Erythroblast (primary cell): ENCODE data around the gene NELFCD.
"Not testable (repeated sequence)": the region's sequence is repeated elsewhere in the genome, so short reads cannot be mapped to it uniquely, and the experiment has no call there.

Source experiments
- DNase-seq, 2 experiments: peaks; one replicate each; lab custom pipeline; 2025; lab: John Stamatoyannopoulos, UW
- GATA1 ChIP-seq: IDR thresholded peaks from 2 replicates; pipeline ENCODE4 v1.6.1; 2011; ENCODE audit warnings: low read depth, mild to moderate bottlenecking, control low read depth, low read length, moderate library complexity
- POLR2A ChIP-seq: IDR thresholded peaks from 2 replicates; pipeline ENCODE4 v1.6.1; 2011; ENCODE audit warnings: mild to moderate bottlenecking, low read length

The NELFCD gene

GRCh38 chr20:58980711-58981627, at the start of gene NELFCD:
Gene NELFCD (plus strand): TSS chr20:58981256. CDS start chr20:58981310, 54 bp downstream.
- TF ChIP-seq POLR2A (peak; percentile 48), GATA1 (no peak)
- peak; percentile 88 to 95 for DNase-seq

GRCh38 chr20:58932170-58932569, 48.9 kb upstream of the NELFCD start:
- DNase-seq: no peak
- TF ChIP-seq GATA1 (no peak), POLR2A (no peak)

GRCh38 chr20:58938078-58938477, 43.0 kb upstream of the NELFCD start:
- TF ChIP-seq GATA1 (no peak), POLR2A (no peak)
- DNase-seq: no peak

- TF ChIP-seq GATA1 (no peak), POLR2A (no peak)
- no peak for DNase-seq
These were observed 42.5 kb upstream of the NELFCD start for GRCh38 chr20:58938541-58938940.

GRCh38 chr20:58941471-58941870, 39.6 kb upstream of the NELFCD start:
- DNase-seq: no peak
- TF ChIP-seq POLR2A (no peak), GATA1 (no peak)

- TF ChIP-seq GATA1 (no peak), POLR2A (no peak)
- no peak for DNase-seq
These were observed 38.5 kb upstream of the NELFCD start for GRCh38 chr20:58942549-58942948.

- TF ChIP-seq GATA1: no peak
- no peak for TF ChIP-seq POLR2A
These were observed 36.4 kb upstream of the NELFCD start for GRCh38 chr20:58944610-58945009.

GRCh38 chr20:58945965-58946631, 35.0 kb upstream of the NELFCD start:
- DNase-seq: no peak
- TF ChIP-seq POLR2A (no peak), GATA1 (no peak)

More at GRCh38 chr20:58944610-58945009, 36.4 kb upstream of the NELFCD start:
- DNase-seq: no peak

GRCh38 chr20:58947797-58948388, 33.2 kb upstream of the NELFCD start:
- not testable (repeated sequence) for DNase-seq

- TF ChIP-seq GATA1 (no peak), POLR2A (no peak)
- peak; percentile 7 to 31 for DNase-seq
These were observed 30.5 kb upstream of the NELFCD start for GRCh38 chr20:58950603-58951002.

- no peak for TF ChIP-seq GATA1
- TF ChIP-seq POLR2A: no peak
- DNase-seq: no peak
These were observed 28.0 kb upstream of the NELFCD start for GRCh38 chr20:58953050-58953449.

- DNase-seq: no peak
- TF ChIP-seq POLR2A: no peak
- no peak for TF ChIP-seq GATA1
These were observed 25.0 kb upstream of the NELFCD start for GRCh38 chr20:58956078-58956477.

GRCh38 chr20:58959652-58960051, 21.4 kb upstream of the NELFCD start:
- no peak for TF ChIP-seq GATA1
- TF ChIP-seq POLR2A: no peak
- DNase-seq: no peak

- TF ChIP-seq GATA1 (no peak), POLR2A (no peak)
- no peak for DNase-seq
These were observed 17.9 kb upstream of the NELFCD start for GRCh38 chr20:58963060-58963584.

GRCh38 chr20:58963922-58964321, 17.1 kb upstream of the NELFCD start:
- not testable (repeated sequence) for DNase-seq
